Activated T-cell treated with anti-CD3 and anti-CD28 coated beads for 1 hour (primary cell): ENCODE data around the gene NR4A1.
"Not testable (repeated sequence)": the region's sequence is repeated elsewhere in the genome, so short reads cannot be mapped to it uniquely, and the experiment has no call there.

ENCODE experiments used
- DNase-seq: peaks from one replicate; pipeline ENCODE4 v3.0.0-alpha.2; 2020; ENCODE audit warnings: low read depth

NR4A1 gene

DNA sequence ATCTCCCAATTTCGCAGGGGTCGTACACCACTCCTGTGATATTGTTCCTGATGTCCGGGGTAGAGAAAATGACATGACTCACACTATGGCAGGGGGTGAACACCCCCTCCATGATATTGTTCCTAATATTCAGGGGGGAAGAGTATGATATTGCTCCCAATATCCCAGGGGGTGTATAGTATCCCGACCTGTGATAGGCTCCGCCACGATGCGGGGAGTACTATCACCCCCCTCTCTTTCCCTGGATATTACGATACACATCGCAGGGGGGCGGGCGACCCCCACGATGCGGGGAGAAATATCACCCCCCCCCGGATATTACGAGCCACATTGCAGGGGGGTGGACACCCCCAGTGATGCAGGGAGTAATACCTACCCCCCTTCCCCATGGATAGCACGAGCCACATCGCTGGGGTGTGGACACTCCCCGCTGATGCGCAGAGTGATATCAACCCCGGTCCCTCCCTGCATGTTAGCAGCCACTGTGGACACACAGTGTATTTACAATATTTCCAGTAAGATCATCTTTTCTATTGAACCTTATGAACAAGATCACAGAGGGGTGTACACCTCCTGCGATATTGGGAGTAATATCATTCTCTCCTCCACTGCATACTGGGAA lies 45.9 kb downstream of the NR4A1 start:
- no peak for DNase-seq

DNA sequence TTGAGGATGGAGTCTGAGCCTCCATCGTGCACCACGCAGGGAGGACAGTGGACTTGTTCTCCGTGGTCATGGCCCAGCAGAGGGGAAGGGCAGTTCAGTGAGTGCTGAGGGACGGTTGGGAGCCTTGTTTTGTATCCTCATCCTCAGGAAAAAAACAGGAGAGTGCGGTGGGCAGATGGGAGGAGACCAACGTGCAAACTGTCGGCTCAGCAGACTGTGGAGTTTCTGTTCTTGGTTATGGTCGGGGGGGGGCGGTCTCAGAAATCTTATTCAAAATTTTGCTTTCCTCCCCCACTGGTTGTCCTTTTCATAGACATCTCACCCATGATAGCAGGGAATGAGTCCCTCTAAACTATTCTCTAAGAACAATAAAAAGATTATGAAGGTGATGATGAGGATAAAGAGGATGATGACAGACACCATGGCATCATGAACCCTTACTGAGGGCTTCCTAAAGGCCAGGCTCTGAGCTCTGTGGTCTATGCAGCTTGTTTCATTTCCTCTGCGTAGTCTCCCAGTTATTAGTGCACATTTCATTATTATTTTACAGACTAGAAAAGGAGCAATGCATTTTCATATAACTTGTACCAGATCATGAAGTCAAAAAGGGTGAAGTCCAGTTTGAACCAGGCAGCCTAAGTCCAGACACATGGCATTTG lies 53.3 kb downstream of the NR4A1 start:
- not testable (repeated sequence) for DNase-seq
